Mesenteric fat pad (tissue), 1 donor: Measurements from ENCODE around the gene ARL3. TPM values are rescaled to one million over a fixed set of nuclear protein-coding genes. Genes with fewer than 3 reads are reported as not detected.

ENCODE experiments used
- DNase-seq: peaks from one replicate; pipeline ENCODE4 v3.0.0-alpha.2; 2020; ENCODE audit warnings: low spot score
- total RNA-seq: library from RNA; stranded (reverse); fragmentation: NEBNext Ultra II Directional; extraction: Animal tissue kit (Norgen Biotek cat#: 25700); gene quantifications from one replicate; pipeline ENCODE4 v1.2.1, GENCODE V29; 2021
- donor health status: DM: yes; HTN: yes; CAD: no.

ARL3 gene
- total RNA-seq, 1 donor from 2014 or later: 5.7 TPM

DNA sequence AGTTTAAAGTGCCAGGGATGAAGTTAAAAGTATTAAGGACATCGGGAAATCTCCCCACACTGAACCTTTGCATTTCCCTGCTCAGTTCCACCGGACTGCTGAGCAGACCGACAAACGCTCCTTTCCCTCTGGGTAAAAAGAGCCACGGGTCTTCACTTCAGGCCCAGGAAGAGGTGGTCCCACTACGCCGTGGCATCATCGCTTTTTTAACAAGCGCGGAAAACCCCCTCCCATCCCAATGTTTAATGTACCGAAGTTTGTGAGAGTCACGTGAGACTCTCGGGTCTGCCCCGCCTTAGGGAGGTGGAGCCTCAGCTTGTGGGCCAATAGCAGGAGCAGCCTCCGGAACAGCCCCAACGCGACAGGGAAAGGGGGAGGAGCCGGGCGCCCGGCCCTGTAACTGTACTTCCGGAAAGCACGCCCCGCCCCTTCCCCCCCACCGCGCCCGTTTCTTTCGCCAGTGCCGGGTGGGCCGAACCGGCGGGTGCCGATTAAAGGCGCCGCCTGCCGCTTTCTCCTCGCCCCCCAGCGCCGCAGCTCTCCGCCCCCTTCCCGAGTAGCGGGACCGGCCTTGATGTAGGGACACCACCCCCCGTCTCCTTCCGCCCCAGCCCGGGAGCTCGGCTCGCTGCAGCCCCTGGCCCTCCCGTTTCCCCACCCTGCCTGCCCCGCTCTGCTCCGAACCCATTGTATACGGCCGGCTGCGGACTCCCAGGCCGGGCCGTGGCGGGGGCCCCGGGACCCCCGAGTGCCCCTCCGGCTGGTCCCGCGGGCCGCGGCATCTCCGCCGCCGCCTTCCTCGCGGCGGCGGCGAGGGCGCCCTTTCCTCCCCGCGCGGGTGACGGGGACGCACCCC is 72.1 kb downstream of the ARL3 start:
- DNase-seq: peak; percentile 99

- no peak for DNase-seq
Measured at GRCh38 chr10:102641402-102641801, 72.8 kb downstream of the ARL3 start.

DNA sequence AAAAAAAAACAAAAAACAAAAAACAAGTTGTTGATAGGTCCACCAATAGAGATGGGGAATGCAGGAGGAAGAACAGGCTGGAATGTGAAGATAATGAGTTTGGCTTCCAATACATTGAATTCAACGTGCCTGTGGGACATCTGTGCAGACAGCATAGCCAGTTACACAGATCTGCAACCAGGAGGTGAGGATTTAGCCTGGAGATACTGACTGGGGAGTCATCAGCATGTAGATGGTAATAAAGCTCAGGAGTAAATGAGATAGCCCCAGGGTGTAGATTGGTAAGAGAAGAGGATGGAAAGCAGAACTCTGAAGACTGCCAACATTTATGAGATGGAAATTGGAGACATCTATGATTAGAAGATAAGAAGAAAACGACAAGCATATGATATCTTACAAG is 74.7 kb downstream of the ARL3 start:
- DNase-seq: no peak

DNA sequence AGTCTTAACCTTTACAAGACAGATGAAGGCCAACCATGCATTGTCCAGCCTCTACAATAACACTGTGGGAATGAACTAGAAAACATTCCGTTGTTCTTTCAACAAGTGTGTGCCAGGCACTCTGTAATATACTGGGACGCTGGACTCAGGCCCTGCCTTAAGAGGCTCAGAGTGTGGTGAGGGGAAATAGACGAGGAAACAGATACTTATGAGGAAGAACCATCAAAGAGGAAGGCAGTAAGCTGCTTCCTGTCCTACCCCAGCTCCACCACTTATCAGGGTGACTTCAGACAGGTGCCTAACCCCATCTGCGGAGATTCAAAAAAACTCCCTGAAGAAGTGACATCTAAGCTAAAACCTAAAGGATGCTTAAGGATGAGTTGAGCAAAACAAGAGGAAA is 78.8 kb downstream of the ARL3 start:
- DNase-seq: no peak

DNA sequence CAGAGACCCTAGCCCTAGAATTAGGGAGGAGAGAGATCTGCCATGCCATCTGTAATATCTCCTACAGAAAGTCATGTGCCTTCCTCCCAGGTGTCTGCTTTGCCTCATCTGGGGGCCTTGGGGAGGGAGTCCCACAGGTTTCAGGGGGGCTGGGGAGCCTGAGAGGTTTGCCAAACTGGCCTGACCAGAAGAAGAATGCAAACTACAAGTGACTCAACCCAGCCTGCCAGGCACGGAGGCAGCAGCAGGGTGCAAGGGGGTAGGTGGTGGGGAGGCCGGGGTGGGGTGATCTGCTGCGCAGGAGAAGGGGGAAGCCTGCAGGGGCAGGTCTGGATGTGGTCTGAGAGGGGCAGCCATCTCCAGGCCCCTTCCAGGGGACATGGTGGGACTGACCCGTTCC is 79.5 kb downstream of the ARL3 start:
- no peak for DNase-seq

DNA sequence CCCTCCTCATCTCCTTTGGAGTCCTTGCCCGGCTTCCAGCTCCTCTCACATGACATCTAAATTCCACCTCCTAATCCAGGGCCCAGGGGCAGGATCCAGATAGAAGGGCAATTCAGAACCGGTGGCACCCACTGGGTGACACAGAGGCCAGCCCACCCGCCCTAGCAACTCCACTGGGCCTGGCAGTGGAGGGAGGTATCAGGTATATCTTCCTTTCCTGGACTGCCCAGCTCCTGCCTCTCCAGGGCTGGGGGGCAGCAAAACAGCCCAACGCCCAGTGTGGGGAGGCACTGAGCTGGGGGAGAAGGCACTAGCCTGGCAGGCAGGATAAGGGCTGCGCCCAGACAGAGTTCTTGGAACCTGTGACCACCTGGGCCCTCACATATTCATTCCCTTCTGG is 80.3 kb downstream of the ARL3 start:
- DNase-seq: no peak

DNA sequence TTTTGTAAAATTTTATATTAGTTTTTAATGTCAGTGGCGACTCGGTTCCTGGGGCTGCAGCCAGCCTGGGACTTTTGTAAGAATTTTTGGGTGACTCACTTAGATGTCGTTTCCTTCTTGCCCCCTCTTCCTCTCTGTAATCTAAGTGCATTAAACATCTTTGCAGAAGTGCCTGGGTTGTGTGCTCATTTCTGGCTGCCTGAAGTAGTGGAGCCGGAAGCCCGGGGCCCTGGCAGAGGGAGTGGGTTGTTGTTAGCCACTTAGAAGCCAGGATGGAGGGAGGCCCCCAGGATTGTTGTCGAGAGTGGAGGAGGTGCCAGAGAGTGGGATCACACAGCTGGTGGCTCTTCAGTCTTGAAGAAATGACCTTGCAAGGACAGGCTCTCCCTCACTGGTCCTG is 80.9 kb downstream of the ARL3 start:
- no peak for DNase-seq

GRCh38 chr10:102632394-102633111 is 81.6 kb downstream of the ARL3 start:
- DNase-seq: no peak

- no peak for DNase-seq
Measured at GRCh38 chr10:102631525-102632393, 82.4 kb downstream of the ARL3 start.

- no peak for DNase-seq
Measured at GRCh38 chr10:102630663-102631062, 83.5 kb downstream of the ARL3 start.

- DNase-seq: no peak
Measured at GRCh38 chr10:102629661-102630614, 84.3 kb downstream of the ARL3 start.

GRCh38 chr10:102628451-102628911 is 85.7 kb downstream of the ARL3 start:
- no peak for DNase-seq

DNA sequence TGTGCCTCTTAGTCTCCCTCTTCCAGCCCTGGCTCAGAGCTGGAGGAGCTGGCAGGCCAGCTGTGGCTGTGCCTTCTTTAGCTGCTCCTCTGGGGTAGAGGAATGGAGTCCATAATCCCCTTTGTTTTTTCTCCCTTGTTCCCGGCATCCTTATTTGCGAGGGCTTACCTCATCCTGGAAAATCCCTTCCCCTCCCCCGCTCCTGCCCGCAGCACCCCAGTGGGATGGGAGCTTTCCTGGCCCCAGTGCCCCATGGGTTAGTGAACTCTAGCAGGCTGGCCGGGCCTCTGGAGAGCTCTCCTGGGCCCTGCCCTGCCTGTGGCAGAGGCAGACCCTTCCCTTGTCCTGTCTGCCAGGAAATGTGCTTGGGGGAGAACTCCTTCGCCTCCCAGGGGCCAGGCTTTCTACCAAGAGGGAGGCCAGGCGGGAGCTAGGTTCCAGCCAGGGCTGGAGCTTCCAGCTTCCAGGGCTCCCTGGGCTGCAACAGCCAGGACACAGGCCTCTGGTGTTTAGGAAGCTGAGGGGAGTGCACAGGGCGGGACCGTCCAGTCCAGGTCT is 86.4 kb downstream of the ARL3 start:
- no peak for DNase-seq

DNA sequence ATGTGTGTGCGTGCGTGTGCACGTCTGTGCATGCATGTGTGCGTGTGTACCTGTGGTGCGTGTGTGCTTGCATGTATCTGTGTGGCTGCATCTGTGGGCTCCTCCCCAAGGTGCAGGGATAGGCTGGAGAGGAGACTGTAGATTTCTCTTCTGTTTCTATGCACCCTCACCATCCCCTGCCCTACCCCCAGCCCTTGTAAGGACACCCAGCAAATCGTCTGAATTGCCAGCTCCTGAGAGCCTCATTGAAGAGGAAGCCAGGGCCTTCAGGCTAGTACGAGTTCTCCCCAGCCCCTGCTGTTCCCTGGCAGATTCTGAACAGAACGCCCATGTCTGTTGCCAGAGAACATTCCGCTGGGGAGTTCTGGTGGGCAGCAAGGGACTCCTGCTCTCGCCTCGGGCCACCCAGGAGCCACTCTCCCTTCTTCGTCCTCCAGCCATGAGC is 86.9 kb downstream of the ARL3 start:
- no peak for DNase-seq

- DNase-seq: no peak
Measured at GRCh38 chr10:102626026-102626685, 88.0 kb downstream of the ARL3 start.

GRCh38 chr10:102624751-102625645 is 89.2 kb downstream of the ARL3 start:
- DNase-seq: no peak

DNA sequence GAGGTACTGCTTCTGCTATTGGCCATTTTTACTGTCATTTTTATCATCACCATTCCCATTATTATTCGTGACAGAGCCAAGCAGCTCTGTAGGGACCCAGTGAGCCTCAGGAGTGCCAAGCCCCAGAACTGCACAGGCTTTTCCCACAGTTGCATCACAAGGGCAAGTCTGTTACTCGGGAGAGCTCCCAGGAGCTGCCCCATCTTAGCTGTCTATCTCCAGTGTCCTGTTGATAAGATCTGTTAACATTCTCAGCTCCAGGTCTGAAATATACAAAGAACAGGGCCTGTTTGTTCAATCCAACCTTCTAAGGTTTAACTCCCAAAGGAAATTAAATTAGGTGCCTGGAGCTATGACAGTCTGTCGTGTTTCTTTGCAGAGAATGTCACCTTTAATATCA is 90.1 kb downstream of the ARL3 start:
- no peak for DNase-seq
